ENCODE results near the gene TMEM86A. TPM values are rescaled to one million over a fixed set of nuclear protein-coding genes. Genes with fewer than 3 reads are reported as not detected.

TMEM86A gene
- total RNA-seq, 2 experiments from 2014 or later, result 8.0 to 8.5 TPM

DNA sequence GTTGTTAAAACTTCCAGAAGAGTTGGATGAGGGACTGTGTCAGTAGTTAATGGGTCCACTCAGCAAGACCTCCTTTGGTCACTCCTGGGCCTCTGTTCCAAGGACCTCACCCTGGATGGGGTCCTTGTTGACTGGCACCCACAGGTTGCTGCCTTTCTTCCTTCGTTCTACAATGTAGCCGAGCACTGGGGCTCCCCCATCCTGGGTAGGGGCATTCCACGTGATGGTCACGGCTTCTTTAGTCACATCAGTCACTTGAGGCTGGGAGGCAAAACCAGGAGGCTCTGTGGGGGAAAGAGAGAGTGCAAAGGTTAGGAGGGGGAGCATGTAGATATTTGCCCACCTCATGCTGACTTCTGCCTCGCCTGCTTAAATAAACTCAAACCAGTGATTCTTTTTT, 12.0 kb downstream of the TMEM86A start:
- TF ChIP-seq CTCF (IDR thresholded peaks at IDR 0.05), result no peak
- Histone ChIP-seq H3K4me1 (ENCODE audit: insufficient read depth, low read length) (peaks cover 16% of the 10 kb centered on the region), H3K4me3 (ENCODE audit: low read length) (no peak overlapping the region), H3K9me3 (ENCODE audit: control insufficient read depth in 1 of 2, insufficient read depth in 1 of 2, low read length in 2 of 2) (no peaks in the 10 kb centered on the region), H3K27ac (ENCODE audit: low read depth in 1 of 2, low read length in 2 of 2) (no peak overlapping the region), H3K36me3 (ENCODE audit: insufficient read depth, low read length) (no peaks in the 10 kb centered on the region), H3K27me3 (ENCODE audit: control insufficient read depth in 1 of 2, insufficient read depth in 2 of 2, low read length in 2 of 2) (no peaks in the 10 kb centered on the region)
- Mint-ChIP-seq H3K4me1 (ENCODE audit: low read depth) (peaks cover 12% of the 10 kb centered on the region), H3K27ac (no peak overlapping the region), H3K4me3 (no peak overlapping the region), H3K9me3 (no peaks in the 10 kb centered on the region), H3K36me3 (ENCODE audit: low read depth) (no peaks in the 10 kb centered on the region), H3K27me3 (no peaks in the 10 kb centered on the region)
- POLR2A ChIA-PET, result interaction anchor here (0.7 kb wide), 1 partner anchor 98 kb away, joined by 3 read pairs; no protein-coding TSS in a partner anchor
- ATAC-seq (ENCODE audit: poor library complexity) (no peak), DNase-seq (no peak)
- CTCF ChIA-PET, result no interaction called here
- intact Hi-C loops (cut with DNase I, micrococcal nuclease), result no loop called here

- TF ChIP-seq CTCF (IDR thresholded peaks at IDR 0.05), result no peak
- ATAC-seq (ENCODE audit: poor library complexity), result no peak
Measured at GRCh38 chr11:18713646-18714442, 15.3 kb downstream of the TMEM86A start.

DNA sequence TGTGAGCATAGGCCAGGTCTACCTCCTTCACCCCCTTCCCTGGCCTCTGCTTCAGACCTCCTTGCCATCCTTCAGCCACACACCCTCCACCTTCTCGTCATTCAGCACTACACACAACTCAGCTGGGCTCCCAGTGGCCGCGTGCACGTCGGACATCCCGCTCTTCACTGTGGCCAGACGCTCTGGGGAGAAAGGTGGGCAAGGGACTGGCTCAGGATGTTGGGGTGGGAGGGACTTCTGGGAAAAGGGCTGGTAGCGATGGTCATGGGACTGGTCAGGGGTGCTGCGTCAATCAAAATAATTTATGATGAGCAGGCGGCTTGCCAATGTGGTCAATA, 15.8 kb downstream of the TMEM86A start:
- DNase-seq, result no peak
- intact Hi-C loops (cut with DNase I, micrococcal nuclease), result no loop called here
- H3K9me3 ChIP-seq (ENCODE audit: control insufficient read depth in 1 of 2, insufficient read depth in 1 of 2, low read length in 2 of 2), result no peaks in the 10 kb centered on the region
- H3K27ac ChIP-seq (ENCODE audit: low read depth in 1 of 2, low read length in 2 of 2), result no peak overlapping the region
- Mint-ChIP-seq H3K27ac (no peak overlapping the region), H3K4me1 (ENCODE audit: low read depth) (no peaks in the 10 kb centered on the region), H3K27me3 (no peaks in the 10 kb centered on the region), H3K36me3 (ENCODE audit: low read depth) (no peaks in the 10 kb centered on the region), H3K9me3 (no peaks in the 10 kb centered on the region), H3K4me3 (no peak overlapping the region)
- POLR2A ChIA-PET, result interaction anchor here (2.3 kb wide), 1 partner anchor 16 kb away, joined by 8 read pairs; the partner anchor contains the start of gene TMEM86A
- CTCF ChIA-PET, result no interaction called here
- TF ChIP-seq CTCF (IDR thresholded peaks at IDR 0.05), result no peak
- ATAC-seq (ENCODE audit: poor library complexity), result no peak
- no peaks in the 10 kb centered on the region for H3K27me3 ChIP-seq (ENCODE audit: control insufficient read depth in 1 of 2, insufficient read depth in 2 of 2, low read length in 2 of 2)
- H3K4me1 ChIP-seq (ENCODE audit: insufficient read depth, low read length), result no peaks in the 10 kb centered on the region
- no peaks in the 10 kb centered on the region for H3K36me3 ChIP-seq (ENCODE audit: insufficient read depth, low read length)
- no peak overlapping the region for H3K4me3 ChIP-seq (ENCODE audit: low read length)

More at GRCh38 chr11:18713646-18714442, 15.3 kb downstream of the TMEM86A start:
- Histone ChIP-seq H3K4me3 (ENCODE audit: low read length) (no peak overlapping the region), H3K36me3 (ENCODE audit: insufficient read depth, low read length) (no peaks in the 10 kb centered on the region), H3K4me1 (ENCODE audit: insufficient read depth, low read length) (no peaks in the 10 kb centered on the region), H3K27ac (ENCODE audit: low read depth in 1 of 2, low read length in 2 of 2) (no peak overlapping the region), H3K27me3 (ENCODE audit: control insufficient read depth in 1 of 2, insufficient read depth in 2 of 2, low read length in 2 of 2) (no peaks in the 10 kb centered on the region), H3K9me3 (ENCODE audit: control insufficient read depth in 1 of 2, insufficient read depth in 1 of 2, low read length in 2 of 2) (no peaks in the 10 kb centered on the region)
- no peaks in the 10 kb centered on the region for H3K4me1 Mint-ChIP-seq (ENCODE audit: low read depth)
- no peak overlapping the region for H3K27ac Mint-ChIP-seq
- no peak for DNase-seq
- no peak overlapping the region for H3K4me3 Mint-ChIP-seq
- ChIA-PET CTCF (interaction anchor here (1.1 kb wide), 1 partner anchor 8 kb away, joined by 5 read pairs; no protein-coding TSS in a partner anchor), POLR2A (interaction anchor here (1.0 to 2.3 kb wide), 2 partner anchors 16 to 187 kb away, joined by 3 to 8 read pairs; partner anchors contain the start of gene TMEM86A)
- no peaks in the 10 kb centered on the region for H3K9me3 Mint-ChIP-seq
- no peaks in the 10 kb centered on the region for H3K27me3 Mint-ChIP-seq
- no peaks in the 10 kb centered on the region for H3K36me3 Mint-ChIP-seq (ENCODE audit: low read depth)
- intact Hi-C loops (cut with DNase I, micrococcal nuclease), result no loop called here
